ENCODE data around the gene DIABLO. TPM values are rescaled to one million over a fixed set of nuclear protein-coding genes. Genes with fewer than 3 reads are reported as not detected.
"Not testable (repeated sequence)": the region's sequence is repeated elsewhere in the genome, so short reads cannot be mapped to it uniquely, and the experiment has no call there.

The DIABLO gene
- total RNA-seq, 2 donors from 2014 or later, result 24.5 to 31.6 TPM

DNA sequence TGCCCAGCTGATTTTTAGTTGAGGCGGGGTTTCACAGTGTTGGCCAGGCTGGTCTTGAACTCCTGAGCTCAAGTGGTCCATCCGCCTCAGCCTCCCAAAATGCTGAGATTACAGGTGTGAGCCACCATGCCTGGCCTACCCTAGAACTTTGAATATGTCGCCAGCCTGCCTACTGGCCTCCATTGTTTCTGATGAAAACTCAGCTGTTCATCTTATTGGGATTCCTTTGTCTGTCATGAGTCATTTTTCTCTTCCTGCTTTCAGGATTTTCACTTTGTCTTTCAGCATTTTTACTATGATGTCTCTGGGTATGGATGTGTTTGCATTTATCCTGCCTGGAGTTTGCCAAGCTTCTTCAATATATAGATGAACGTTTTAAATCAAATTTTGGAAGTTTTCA lies 30.4 kb downstream of the DIABLO start:
- intact Hi-C loops (cut with DNase I), result no loop called here
- DNase-seq, result no peak
- ATAC-seq, result no peak

GRCh38 chr12:122194804-122195203 lies 31.0 kb downstream of the DIABLO start:
- DNase-seq, result no peak
- intact Hi-C loops (cut with DNase I), result no loop called here
- no peak for ATAC-seq

GRCh38 chr12:122192441-122192840 lies 33.4 kb downstream of the DIABLO start:
- DNase-seq, result no peak
- intact Hi-C loops (cut with DNase I), result no loop called here
- ATAC-seq, result no peak

DNA sequence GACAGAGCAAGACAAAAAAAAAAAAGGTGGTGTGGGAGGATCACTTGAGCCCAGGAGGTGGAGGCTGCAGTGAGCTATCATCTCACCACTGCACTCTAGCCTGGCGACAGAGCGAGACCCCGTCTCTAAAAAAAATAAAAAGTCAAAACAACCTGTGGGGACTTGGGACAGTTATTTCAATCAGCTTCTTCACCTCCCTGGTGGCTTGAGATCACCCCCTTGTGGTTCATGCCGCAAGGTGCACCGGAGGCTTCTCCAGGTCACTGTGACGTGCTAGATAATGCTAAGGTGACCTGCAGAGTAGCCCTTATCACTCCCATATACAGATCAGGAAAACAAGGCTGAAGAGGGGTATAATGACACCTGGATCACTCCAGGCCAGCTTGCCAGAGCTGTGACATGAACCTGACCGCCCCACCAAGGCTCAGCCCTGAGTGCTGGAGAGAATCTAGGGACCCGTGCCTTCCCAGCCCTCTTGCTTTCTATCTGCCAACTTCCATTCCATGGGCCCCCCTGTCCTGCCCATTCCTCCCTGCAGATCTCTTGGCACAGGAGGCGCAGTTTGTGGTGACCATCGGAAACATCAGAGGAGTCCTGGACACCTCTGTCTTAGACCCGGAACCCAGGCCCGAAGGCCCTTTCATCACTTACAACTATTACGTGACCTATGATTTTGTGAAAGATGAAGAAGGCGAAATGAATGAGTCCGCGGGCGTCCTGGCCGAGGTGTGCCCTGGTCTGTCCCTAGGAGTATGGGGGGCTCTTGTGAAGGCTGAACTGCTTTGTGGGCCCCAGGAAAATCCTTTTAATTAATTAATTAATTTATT lies 34.8 kb downstream of the DIABLO start:
- DNase-seq, result no peak
- intact Hi-C loops (cut with DNase I), result no loop called here
- peak; percentile 53 to 73 for ATAC-seq

- DNase-seq, result no peak
- intact Hi-C loops (cut with DNase I), result no loop called here
- ATAC-seq, result no peak
Measured at GRCh38 chr12:122189626-122190475, 36.0 kb downstream of the DIABLO start.

DNA sequence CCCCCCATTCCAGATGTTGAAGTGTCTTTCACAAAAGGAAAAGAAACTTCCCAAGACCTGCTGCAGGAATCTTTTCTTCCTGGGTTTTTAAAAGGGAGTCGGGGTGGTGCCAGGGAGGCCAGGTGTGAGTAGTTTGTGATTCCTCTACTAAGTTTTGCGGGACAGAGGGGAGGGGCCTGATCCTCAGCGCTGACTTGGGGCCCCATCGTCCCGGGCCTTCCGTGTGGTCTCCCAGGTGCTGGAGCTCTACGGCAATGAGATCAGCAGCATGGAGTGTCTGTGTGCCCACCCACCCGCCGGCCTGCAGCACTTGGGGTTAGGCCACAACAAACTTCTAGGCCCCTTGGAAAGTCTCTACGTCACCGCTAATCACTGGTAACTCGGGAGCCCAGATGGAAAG lies 38.4 kb downstream of the DIABLO start:
- no peak for ATAC-seq
- intact Hi-C loops (cut with DNase I), result no loop called here
- no peak for DNase-seq

DNA sequence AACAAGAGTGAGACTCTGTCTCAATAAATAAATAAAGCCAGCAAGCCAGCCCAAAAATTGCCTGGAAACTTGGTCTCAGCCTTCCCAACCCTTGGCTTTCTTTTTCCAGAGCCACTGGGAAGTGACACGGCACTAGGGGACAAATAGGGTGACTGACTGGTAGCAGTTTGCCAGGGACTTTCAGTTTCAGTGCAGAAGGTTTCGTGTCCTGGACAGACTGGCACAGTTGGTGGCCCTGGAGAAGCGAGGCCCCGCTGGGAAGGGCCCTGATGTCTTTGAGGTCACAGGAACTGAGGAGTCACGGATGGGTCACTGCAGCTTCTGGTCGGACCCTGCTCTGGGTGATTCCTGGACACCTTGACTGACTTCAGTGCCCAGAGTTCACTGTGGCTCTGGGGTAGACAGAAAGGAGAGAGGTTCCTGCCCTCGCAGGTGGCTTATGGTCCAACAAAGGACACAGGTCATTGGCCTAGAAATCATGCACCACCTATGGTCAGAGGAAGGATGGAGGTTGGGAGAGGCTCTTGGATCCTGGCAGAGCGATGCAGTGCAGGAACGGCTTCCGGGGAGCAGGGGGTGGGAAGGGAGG lies 40.3 kb downstream of the DIABLO start:
- DNase-seq, result no peak
- intact Hi-C loops (cut with DNase I), result no loop called here
- ATAC-seq, result no peak

- intact Hi-C loops (cut with DNase I), result no loop called here
- DNase-seq (no peak), ATAC-seq (no peak)
Measured at GRCh38 chr12:122185079-122185478, 40.8 kb downstream of the DIABLO start.

DNA sequence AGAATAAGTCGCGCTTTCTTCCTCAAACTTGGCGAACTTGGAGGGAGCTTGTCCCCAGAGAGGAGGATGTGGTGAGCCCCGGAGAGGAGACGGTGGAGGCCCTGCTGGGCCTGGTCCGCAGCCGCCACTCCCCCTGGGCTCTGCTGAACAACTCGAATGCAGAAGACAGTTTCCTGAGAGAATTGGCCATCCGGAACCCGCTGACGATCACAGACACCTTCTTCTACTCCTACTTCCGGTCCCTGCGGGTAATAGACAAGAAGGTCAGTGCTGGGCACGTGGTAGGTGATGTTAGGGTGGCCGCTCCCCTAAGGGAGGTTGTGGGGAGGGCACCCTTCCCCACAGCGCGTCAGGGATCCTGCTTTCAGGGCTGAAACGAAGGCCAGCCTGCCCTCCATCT lies 41.3 kb downstream of the DIABLO start:
- DNase-seq, result no peak
- intact Hi-C loops (cut with DNase I), result no loop called here
- ATAC-seq, result no peak

- DNase-seq (no peak), ATAC-seq (peak; percentile 12 to 43)
- intact Hi-C loops (cut with DNase I), result no loop called here
Measured at GRCh38 chr12:122183588-122183940, 42.3 kb downstream of the DIABLO start.

DNA sequence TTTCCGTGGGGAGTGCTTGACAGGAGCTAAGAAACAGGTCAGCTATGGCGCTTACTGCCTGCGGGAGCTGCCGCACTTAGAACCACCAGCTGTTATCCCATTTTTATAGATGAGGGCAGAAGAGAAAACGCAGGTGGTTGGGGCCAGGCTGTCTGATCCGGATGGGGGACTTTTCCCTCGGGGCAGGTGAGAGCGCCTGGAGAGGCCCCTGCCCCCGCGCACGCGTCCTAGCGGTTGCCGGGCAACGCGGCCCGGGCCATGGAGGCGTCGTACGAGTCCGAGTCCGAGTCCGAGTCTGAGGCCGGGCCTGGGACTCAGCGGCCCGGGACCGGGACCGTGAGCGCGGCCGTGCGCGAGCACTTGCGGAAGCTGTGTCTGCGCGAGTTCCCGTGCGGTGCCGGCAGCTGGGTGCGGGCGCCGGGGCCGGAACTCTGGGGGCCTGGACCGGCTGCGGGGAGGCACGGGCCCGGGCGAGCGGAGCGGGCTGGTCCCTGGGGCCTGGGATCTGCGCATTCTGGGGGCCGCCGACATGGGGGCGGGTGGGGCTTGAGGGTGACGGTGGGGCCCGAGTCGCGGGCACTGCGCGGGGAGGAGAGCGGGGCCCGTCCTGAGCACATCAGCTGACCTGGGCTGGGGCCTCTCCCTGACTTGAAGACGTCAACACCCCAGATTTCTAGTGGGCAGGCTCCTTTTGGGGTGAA lies 42.8 kb downstream of the DIABLO start, which contains the start of gene LRRC43:
Gene LRRC43, plus strand, starts transcription at position 237 of the 701 bp plus-strand sequence. Its CDS starts 22 bp downstream, at position 259.
- DNase-seq, result peak; percentile 50
- intact Hi-C loops (cut with DNase I), result no loop called here
- ATAC-seq, result peak; percentile 85 to 87

- intact Hi-C loops (cut with DNase I); DNase-seq; ATAC-seq: not testable (repeated sequence)
Measured at GRCh38 chr12:122176473-122176872, 49.4 kb downstream of the DIABLO start.

DNA sequence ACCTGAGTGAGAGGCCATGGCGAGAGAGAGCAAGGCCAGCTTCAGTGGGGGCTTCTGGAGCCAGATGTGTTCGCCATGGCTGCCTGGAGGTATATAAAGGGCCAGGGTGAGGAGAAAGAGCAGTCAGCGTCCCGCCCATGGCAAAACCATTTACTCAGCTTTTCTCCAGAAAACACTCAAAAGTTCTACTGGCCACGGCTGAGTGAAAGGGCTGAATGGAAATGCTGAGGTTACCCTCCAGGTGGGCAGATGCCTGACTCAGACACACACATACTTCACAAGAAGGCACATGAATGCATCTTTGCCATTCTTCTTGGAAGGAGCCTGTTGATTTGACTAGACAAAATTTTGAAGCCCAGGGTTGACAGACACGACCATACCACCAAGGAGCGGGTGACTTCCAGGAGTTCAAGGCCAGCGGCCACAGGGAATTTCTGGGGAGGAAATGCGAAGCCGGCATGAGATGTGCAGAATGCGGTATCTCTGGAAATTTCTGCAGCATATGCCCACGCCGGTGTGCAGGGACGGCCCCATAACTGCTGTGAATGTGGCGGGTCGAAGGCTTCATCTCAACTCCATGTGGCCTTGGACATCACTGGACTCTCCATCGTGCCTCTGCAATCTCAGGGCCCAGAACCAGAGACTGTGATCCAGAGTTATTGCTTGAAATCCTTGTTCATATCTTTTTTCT lies 51.6 kb downstream of the DIABLO start, which contains the start of gene IL31:
Gene IL31, minus strand, starts transcription at position 67 of the 691 bp plus-strand sequence. Its CDS starts 49 bp downstream, at position 18.
- DNase-seq, result no peak
- intact Hi-C loops (cut with DNase I), result no loop called here
- ATAC-seq, result no peak

- DNase-seq (no peak), ATAC-seq (no peak)
- intact Hi-C loops (cut with DNase I), result no loop called here
Measured at GRCh38 chr12:122172262-122172939, 53.5 kb downstream of the DIABLO start.

- DNase-seq, result no peak
- intact Hi-C loops (cut with DNase I), result no loop called here
- no peak for ATAC-seq
Measured at GRCh38 chr12:122171399-122171798, 54.5 kb downstream of the DIABLO start.

DNA sequence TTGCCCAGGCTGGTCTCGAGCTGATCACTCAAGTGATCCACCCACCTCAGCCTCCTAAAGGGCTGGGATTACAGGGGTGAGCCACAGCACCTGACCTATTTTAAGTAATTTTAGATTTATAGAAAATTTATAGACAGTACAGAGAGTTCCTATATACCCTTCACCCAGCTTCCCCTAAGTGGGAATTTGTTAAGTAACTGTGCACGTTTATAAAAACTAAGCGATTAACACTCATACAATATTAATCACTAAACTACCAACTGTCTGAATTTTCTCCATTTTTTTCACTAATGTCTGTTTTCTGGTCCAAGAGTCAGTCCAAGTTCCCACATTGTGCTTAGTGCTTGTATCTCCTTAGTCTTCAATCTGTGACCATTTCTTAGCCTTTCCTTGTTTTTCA lies 57.4 kb downstream of the DIABLO start:
- ATAC-seq (no peak), DNase-seq (no peak)
- intact Hi-C loops (cut with DNase I), result no loop called here

DNA sequence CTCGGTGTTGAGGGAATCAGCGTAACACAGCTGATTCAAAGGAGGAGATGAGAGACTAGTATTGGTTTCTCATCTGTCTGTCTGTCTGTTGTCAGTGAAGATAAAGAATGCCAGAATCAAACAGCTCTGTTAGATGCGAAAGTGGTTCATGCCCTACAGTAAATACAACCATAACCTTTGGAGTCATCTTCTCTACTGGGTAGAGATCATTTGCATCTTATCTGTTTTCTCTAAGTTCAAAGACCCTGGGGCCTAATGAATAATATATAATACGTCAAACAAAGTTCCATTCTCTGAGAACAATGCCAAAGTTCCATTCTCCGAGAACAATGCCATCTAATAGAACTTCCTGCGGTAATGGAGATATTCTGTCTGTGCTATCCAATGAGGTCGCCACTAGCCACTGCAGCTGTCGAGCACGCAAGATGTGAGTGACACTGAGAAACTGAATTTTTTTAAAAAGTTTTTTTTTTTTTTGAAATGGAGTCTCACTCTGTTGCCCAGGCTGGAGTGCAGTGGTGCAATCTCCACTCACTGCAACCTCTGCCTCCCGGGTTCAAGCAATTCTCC lies 58.4 kb downstream of the DIABLO start:
- ATAC-seq (no peak), DNase-seq (no peak)
- intact Hi-C loops (cut with DNase I), result no loop called here

All from left cardiac atrium (tissue), 4 donors.